ENCODE measurements around the gene UNC5A.

- TF ChIP-seq EZH2 (IDR thresholded peaks at IDR 0.05; ENCODE audit: borderline replicate concordance, low read depth, low read length, severe bottlenecking) = no peak
- TF ChIP-seq CTCF (IDR thresholded peaks at IDR 0.05; ENCODE audit: borderline replicate concordance, extremely low read depth, low read length, poor library complexity, severe bottlenecking) = no peak
Measured at GRCh38 chr5:176816791-176817347, 6.5 kb downstream of the UNC5A start.
